ENCODE results near the gene BCL2L2. TPM values are rescaled to one million over a fixed set of nuclear protein-coding genes. Genes with fewer than 3 reads are reported as not detected.

The BCL2L2 gene
- total RNA-seq, 2 experiments from 2014 or later, result 8.6 to 18.0 TPM

DNA sequence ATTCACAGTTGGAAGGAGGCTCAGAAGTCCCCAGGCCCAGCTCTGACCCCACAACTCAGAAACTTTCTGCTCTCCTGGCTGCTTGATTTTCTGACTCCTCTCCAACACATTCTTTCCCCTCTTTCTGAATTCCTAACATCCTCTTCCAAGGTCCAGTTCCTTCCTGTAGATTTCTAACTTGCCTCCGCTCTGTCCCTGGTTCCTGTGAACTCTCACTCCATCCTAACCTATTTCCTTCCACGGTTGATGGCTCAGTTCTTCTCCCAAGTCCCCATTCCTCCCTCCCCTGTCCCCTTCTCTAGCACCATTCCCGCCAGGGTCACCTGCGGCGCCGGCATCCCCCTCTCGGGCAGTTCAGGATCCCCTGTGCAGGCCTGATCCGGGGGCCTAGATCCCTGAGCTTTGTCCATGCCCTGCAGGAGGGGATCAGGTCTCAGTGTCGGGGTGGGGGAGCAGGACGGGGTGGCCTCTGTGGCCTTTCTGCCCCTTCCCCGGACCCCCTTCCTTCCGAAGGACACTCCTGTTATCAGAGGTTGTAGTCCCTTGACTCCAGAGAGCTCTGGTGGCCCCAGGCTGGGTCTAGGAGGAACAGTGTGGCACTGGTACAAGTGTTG lies 52.0 kb downstream of the BCL2L2 start:
- no peak overlapping the region for H3K4me3 ChIP-seq (ENCODE audit: low read depth, low read length, poor library complexity, severe bottlenecking)
- CTCF ChIA-PET (ENCODE audit: unreplicated experiment), result no interaction called here
- H3K79me2 ChIP-seq (ENCODE audit: insufficient read depth, low read depth, low read length), result no peaks in the 10 kb centered on the region
- DNase-seq (ENCODE audit: low spot score), result no peak
- no peaks in the 10 kb centered on the region for H4K20me1 ChIP-seq (ENCODE audit: insufficient read depth, low read length)
- H3K4me2 ChIP-seq (ENCODE audit: low read length), result no peak overlapping the region
- no peak overlapping the region for H3K27ac ChIP-seq (ENCODE audit: low read depth, low read length, poor library complexity, severe bottlenecking)
- no peak overlapping the region for H2AFZ ChIP-seq (ENCODE audit: low read length)
- no peaks in the 10 kb centered on the region for H3K9me3 ChIP-seq (ENCODE audit: low read length)
- no peaks in the 10 kb centered on the region for H3K9me2 ChIP-seq (ENCODE audit: insufficient read depth, low read length)
- H3K36me3 ChIP-seq (ENCODE audit: insufficient read depth, low read length), result no peaks in the 10 kb centered on the region
- intact Hi-C loops (cut with micrococcal nuclease; ENCODE audit: unreplicated experiment), result no loop called here
- POLR2A ChIA-PET, result no interaction called here
- TF ChIP-seq EZH2phosphoT487 (IDR thresholded peaks at IDR 0.05; ENCODE audit: borderline replicate concordance, low read depth, low read length) (no peak), CTCF (conservative IDR thresholded peaks at IDR 0.05; ENCODE audit: low read length) (no peak)
- BruUV-seq (replicated peaks), result no TSS peak
- no peaks in the 10 kb centered on the region for H3K4me1 ChIP-seq (ENCODE audit: insufficient read depth, low read length, poor library complexity, severe bottlenecking)

DNA sequence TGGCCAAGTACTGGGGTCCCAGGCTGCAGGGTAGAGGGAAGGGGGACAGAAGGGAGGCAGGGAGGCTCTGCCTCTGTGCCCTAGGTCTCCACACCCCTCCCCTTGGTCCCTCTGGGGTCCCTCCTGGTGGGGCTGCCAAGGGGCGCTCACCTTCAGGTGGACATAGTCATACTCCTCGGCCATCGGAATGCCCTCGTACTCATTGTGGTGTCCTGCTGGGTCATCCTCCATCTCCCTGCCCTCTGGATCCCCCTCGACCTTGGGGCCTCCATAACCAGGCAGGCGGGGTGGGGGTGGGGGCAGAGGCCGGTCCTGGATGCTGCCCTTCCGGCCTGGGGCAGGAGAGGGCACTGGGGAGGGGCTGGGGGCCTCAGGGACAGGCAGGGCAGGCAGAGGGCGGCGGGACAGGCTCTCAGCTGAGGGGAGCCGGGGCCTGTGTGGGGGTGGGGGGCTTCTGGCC lies 52.6 kb downstream of the BCL2L2 start:
- no peak overlapping the region for H3K27ac ChIP-seq (ENCODE audit: low read depth, low read length, poor library complexity, severe bottlenecking)
- intact Hi-C loops (cut with micrococcal nuclease; ENCODE audit: unreplicated experiment), result no loop called here
- no peak overlapping the region for H3K4me2 ChIP-seq (ENCODE audit: low read length)
- ChIA-PET CTCF (ENCODE audit: unreplicated experiment) (no interaction called here), POLR2A (no interaction called here)
- no peaks in the 10 kb centered on the region for H3K36me3 ChIP-seq (ENCODE audit: insufficient read depth, low read length)
- DNase-seq (ENCODE audit: low spot score), result no peak
- H3K79me2 ChIP-seq (ENCODE audit: insufficient read depth, low read depth, low read length), result no peaks in the 10 kb centered on the region
- no peak overlapping the region for H2AFZ ChIP-seq (ENCODE audit: low read length)
- no peaks in the 10 kb centered on the region for H3K4me1 ChIP-seq (ENCODE audit: insufficient read depth, low read length, poor library complexity, severe bottlenecking)
- no peak overlapping the region for H3K4me3 ChIP-seq (ENCODE audit: low read depth, low read length, poor library complexity, severe bottlenecking)
- no peaks in the 10 kb centered on the region for H4K20me1 ChIP-seq (ENCODE audit: insufficient read depth, low read length)
- no TSS peak for BruUV-seq (replicated peaks)
- TF ChIP-seq EZH2phosphoT487 (IDR thresholded peaks at IDR 0.05; ENCODE audit: borderline replicate concordance, low read depth, low read length), result no peak
- no peak for TF ChIP-seq CTCF (conservative IDR thresholded peaks at IDR 0.05; ENCODE audit: low read length)
- no peaks in the 10 kb centered on the region for H3K9me3 ChIP-seq (ENCODE audit: low read length)
- no peaks in the 10 kb centered on the region for H3K9me2 ChIP-seq (ENCODE audit: insufficient read depth, low read length)

DNA sequence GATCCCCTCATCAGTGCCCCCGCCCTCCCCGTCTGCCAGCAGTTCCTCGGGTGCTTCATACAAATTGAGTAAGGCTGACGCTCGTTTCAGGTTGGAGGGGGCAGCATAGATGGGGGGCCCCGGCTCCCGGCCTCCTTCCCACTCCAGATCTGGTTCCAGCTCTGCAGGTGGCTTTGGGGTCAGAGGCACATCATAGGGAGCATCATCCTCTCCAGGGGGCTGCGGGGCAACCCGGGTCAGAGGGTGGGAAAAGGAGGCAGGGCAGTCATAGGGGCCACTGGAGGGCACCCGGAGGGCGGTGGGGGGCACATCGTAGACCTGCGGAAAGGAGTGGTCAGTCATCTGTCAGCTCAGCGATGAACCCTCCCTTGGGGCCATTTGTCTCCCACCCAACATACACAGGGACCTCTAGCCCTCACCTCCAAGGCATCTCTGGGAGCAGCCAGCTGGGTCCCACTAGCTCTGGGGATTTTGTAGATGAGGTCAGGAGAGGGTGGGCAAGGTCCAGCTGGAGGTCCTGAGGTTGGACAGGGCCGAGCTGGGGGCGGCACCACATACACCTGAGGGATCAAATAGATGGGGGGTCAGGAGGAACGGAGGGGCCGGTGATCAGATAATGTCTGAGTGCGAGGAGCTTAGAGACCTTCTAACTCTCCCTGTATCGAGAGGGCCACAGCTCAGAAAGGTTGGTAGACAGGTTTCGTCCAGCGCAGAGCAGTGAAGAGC lies 53.3 kb downstream of the BCL2L2 start:
- Histone ChIP-seq H3K27ac (ENCODE audit: low read depth, low read length, poor library complexity, severe bottlenecking) (no peak overlapping the region), H3K36me3 (ENCODE audit: insufficient read depth, low read length) (no peaks in the 10 kb centered on the region), H2AFZ (ENCODE audit: low read length) (no peak overlapping the region), H3K9me2 (ENCODE audit: insufficient read depth, low read length) (no peaks in the 10 kb centered on the region), H3K9me3 (ENCODE audit: low read length) (no peaks in the 10 kb centered on the region), H3K4me3 (ENCODE audit: low read depth, low read length, poor library complexity, severe bottlenecking) (no peak overlapping the region), H4K20me1 (ENCODE audit: insufficient read depth, low read length) (no peaks in the 10 kb centered on the region), H3K4me1 (ENCODE audit: insufficient read depth, low read length, poor library complexity, severe bottlenecking) (no peaks in the 10 kb centered on the region), H3K4me2 (ENCODE audit: low read length) (no peak overlapping the region), H3K79me2 (ENCODE audit: insufficient read depth, low read depth, low read length) (no peaks in the 10 kb centered on the region)
- BruUV-seq (replicated peaks), result no TSS peak
- intact Hi-C loops (cut with micrococcal nuclease; ENCODE audit: unreplicated experiment), result no loop called here
- CTCF ChIA-PET (ENCODE audit: unreplicated experiment), result no interaction called here
- TF ChIP-seq CTCF (conservative IDR thresholded peaks at IDR 0.05; ENCODE audit: low read length) (no peak), EZH2phosphoT487 (IDR thresholded peaks at IDR 0.05; ENCODE audit: borderline replicate concordance, low read depth, low read length) (no peak)
- DNase-seq (ENCODE audit: low spot score), result no peak
- POLR2A ChIA-PET, result no interaction called here
